Subcutaneous abdominal adipose tissue (tissue), 5 donors: ENCODE results near the gene CHD2.

Experiments used
- H3K27ac ChIP-seq: one replicate; pipeline ENCODE4 v1.7.0; 2013; ENCODE audit warnings: low read depth, mild to moderate bottlenecking, inconsistent platforms, low read length, moderate library complexity
- H3K27me3 ChIP-seq, 5 donors: one replicate each; pipeline ENCODE4 v1.7.0; 2013; ENCODE audit warnings: low read length in 5 of 5, inconsistent platforms in 1 of 5; ENCODE audit not compliant: control insufficient read depth in 5 of 5, insufficient read depth in 4 of 5
- H3K36me3 ChIP-seq, 5 donors: one replicate each; pipeline ENCODE4 v1.7.0; 2013; ENCODE audit warnings: low read length in 5 of 5; ENCODE audit not compliant: control insufficient read depth in 5 of 5, insufficient read depth in 5 of 5
- H3K4me1 ChIP-seq, 5 donors: one replicate each; pipeline ENCODE4 v1.7.0; 2013; ENCODE audit warnings: low read length in 5 of 5, mild to moderate bottlenecking in 3 of 5, moderate library complexity in 1 of 5; ENCODE audit not compliant: control insufficient read depth in 5 of 5, insufficient read depth in 5 of 5
- H3K4me3 ChIP-seq, 5 donors: one replicate each; pipeline ENCODE4 v1.7.0; 2013; ENCODE audit warnings: low read length in 5 of 5, low read depth in 1 of 5
- H3K9ac ChIP-seq, 5 donors: one replicate each; pipeline ENCODE4 v1.7.0; 2013; ENCODE audit warnings: low read length in 5 of 5, mild to moderate bottlenecking in 4 of 5, moderate library complexity in 3 of 5
- H3K9me3 ChIP-seq, 5 donors: one replicate each; pipeline ENCODE4 v1.7.0; 2013; ENCODE audit warnings: low read length in 5 of 5; ENCODE audit not compliant: control insufficient read depth in 5 of 5
- donor health status: healthy.
- donor health status: healthy.
- donor health status: healthy.
- donor health status: healthy.
- donor health status: healthy.

The CHD2 gene

GRCh38 chr15:93042691-93043378 lies 142.7 kb downstream of the CHD2 start:
- H3K36me3 ChIP-seq, result peaks cover 0 to 48% (median 29%) of the 10 kb centered on the region in 5 donors
- H3K9ac ChIP-seq, result no peak overlapping the region
- no peak overlapping the region for H3K27ac ChIP-seq
- H3K9me3 ChIP-seq, result peaks cover 0 to 12% (median 10%) of the 10 kb centered on the region in 5 donors
- no peak overlapping the region for H3K4me3 ChIP-seq
- no peaks in the 10 kb centered on the region for H3K27me3 ChIP-seq
- peaks cover under 1 to 18% (median 9%) of the 10 kb centered on the region in 5 donors for H3K4me1 ChIP-seq

- Histone ChIP-seq H3K27ac (no peak overlapping the region), H3K4me3 (no peak overlapping the region), H3K9ac (no peak overlapping the region), H3K36me3 (peaks cover 0 to 55% (median 35%) of the 10 kb centered on the region in 5 donors), H3K27me3 (no peaks in the 10 kb centered on the region), H3K9me3 (peaks cover 0 to 12% (median 10%) of the 10 kb centered on the region in 5 donors), H3K4me1 (peaks cover 0 to 13% (median 6%) of the 10 kb centered on the region in 5 donors)
Measured at GRCh38 chr15:93043621-93044300, 143.6 kb downstream of the CHD2 start.

GRCh38 chr15:93044301-93045190 lies 144.4 kb downstream of the CHD2 start:
- Histone ChIP-seq H3K36me3 (peaks cover 0 to 63% (median 40%) of the 10 kb centered on the region in 5 donors), H3K4me3 (no peak overlapping the region), H3K27me3 (peaks cover 0 to 3% (median 0%) of the 10 kb centered on the region in 5 donors), H3K4me1 (peaks cover 0 to 13% (median 9%) of the 10 kb centered on the region in 5 donors), H3K9ac (no peak overlapping the region), H3K9me3 (peaks cover 0 to 12% (median 10%) of the 10 kb centered on the region in 5 donors), H3K27ac (no peak overlapping the region)

GRCh38 chr15:93045191-93045785 lies 145.2 kb downstream of the CHD2 start:
- Histone ChIP-seq H3K9ac (no peak overlapping the region), H3K27ac (no peak overlapping the region), H3K9me3 (peaks cover 0 to 12% (median 10%) of the 10 kb centered on the region in 5 donors), H3K27me3 (peaks cover 0 to 3% (median 0%) of the 10 kb centered on the region in 5 donors), H3K36me3 (peaks cover 0 to 70% (median 47%) of the 10 kb centered on the region in 5 donors), H3K4me3 (no peak overlapping the region), H3K4me1 (peaks cover 0 to 11% (median 8%) of the 10 kb centered on the region in 5 donors)

GRCh38 chr15:93046120-93046519 lies 146.0 kb downstream of the CHD2 start:
- Histone ChIP-seq H3K9ac (no peak overlapping the region), H3K4me3 (no peak overlapping the region), H3K27ac (no peak overlapping the region), H3K9me3 (peaks cover 0 to 12% (median 10%) of the 10 kb centered on the region in 5 donors), H3K27me3 (peaks cover 0 to 3% (median 0%) of the 10 kb centered on the region in 5 donors), H3K36me3 (peaks cover 0 to 79% (median 55%) of the 10 kb centered on the region in 5 donors), H3K4me1 (peaks cover 0 to 9% (median 0%) of the 10 kb centered on the region in 5 donors)

GRCh38 chr15:93046721-93047120 lies 146.6 kb downstream of the CHD2 start:
- Histone ChIP-seq H3K27ac (no peak overlapping the region), H3K9me3 (peaks cover 0 to 12% (median 10%) of the 10 kb centered on the region in 5 donors), H3K36me3 (peaks cover 0 to 85% (median 61%) of the 10 kb centered on the region in 5 donors), H3K27me3 (peaks cover 0 to 3% (median 0%) of the 10 kb centered on the region in 5 donors), H3K9ac (no peak overlapping the region), H3K4me1 (peaks cover 0 to 9% (median 0%) of the 10 kb centered on the region in 5 donors), H3K4me3 (no peak overlapping the region)

- Histone ChIP-seq H3K9ac (no peak overlapping the region), H3K27ac (no peak overlapping the region), H3K36me3 (peaks cover 0 to 94% (median 69%) of the 10 kb centered on the region in 5 donors), H3K27me3 (peaks cover 0 to 3% (median 0%) of the 10 kb centered on the region in 5 donors), H3K4me1 (peaks cover 0 to 9% (median 0%) of the 10 kb centered on the region in 5 donors), H3K9me3 (peaks cover 0 to 12% (median 10%) of the 10 kb centered on the region in 5 donors), H3K4me3 (no peak overlapping the region)
Measured at GRCh38 chr15:93047621-93048425, 147.7 kb downstream of the CHD2 start.

- Histone ChIP-seq H3K4me3 (no peak overlapping the region), H3K27ac (no peak overlapping the region), H3K36me3 (peaks cover 0 to 89% (median 66%) of the 10 kb centered on the region in 5 donors), H3K4me1 (peaks cover 0 to 9% (median 0%) of the 10 kb centered on the region in 5 donors), H3K9me3 (peaks cover 0 to 12% (median 10%) of the 10 kb centered on the region in 5 donors), H3K27me3 (peaks cover 0 to 3% (median 0%) of the 10 kb centered on the region in 5 donors), H3K9ac (no peak overlapping the region)
Measured at GRCh38 chr15:93048426-93048721, 148.2 kb downstream of the CHD2 start.

- H3K4me1 ChIP-seq, result peaks cover 0 to 9% (median 0%) of the 10 kb centered on the region in 5 donors
- peaks cover 0 to 3% (median 0%) of the 10 kb centered on the region in 5 donors for H3K27me3 ChIP-seq
- H3K9me3 ChIP-seq, result peaks cover 0 to 12% (median 10%) of the 10 kb centered on the region in 5 donors
- H3K27ac ChIP-seq, result no peak overlapping the region
- H3K9ac ChIP-seq, result no peak overlapping the region
- H3K36me3 ChIP-seq, result peaks cover 0 to 86% (median 66%) of the 10 kb centered on the region in 5 donors
- no peak overlapping the region for H3K4me3 ChIP-seq
Measured at GRCh38 chr15:93048759-93049161, 148.6 kb downstream of the CHD2 start.
